HFFc6 (cell line): Measurements from ENCODE around the gene SH2B3. TPM values are rescaled to one million over a fixed set of nuclear protein-coding genes. Genes with fewer than 3 reads are reported as not detected.

Experiments used
- DNase-seq: peaks from one replicate; pipeline ENCODE4 v3.0.0-alpha.2; 2018
- H3K27ac Mint-ChIP-seq: 2 replicates; pipeline ENCODE4 v1.8.0; 2020; ENCODE audit warnings: mild to moderate bottlenecking, mixed read lengths
- H3K27me3 Mint-ChIP-seq: 2 replicates; pipeline ENCODE4 v1.8.0; 2021; ENCODE audit warnings: mild to moderate bottlenecking, moderate library complexity, mixed read lengths; ENCODE audit not compliant: insufficient read depth
- H3K36me3 Mint-ChIP-seq: 2 replicates; pipeline ENCODE4 v1.8.0; 2021; ENCODE audit warnings: low read depth, mixed read lengths
- H3K4me1 Mint-ChIP-seq: 2 replicates; pipeline ENCODE4 v1.8.0; 2020; ENCODE audit warnings: low read depth, mixed read lengths
- H3K4me3 Mint-ChIP-seq: 2 replicates; pipeline ENCODE4 v1.8.0; 2020; ENCODE audit warnings: mild to moderate bottlenecking, moderate library complexity, mixed read lengths
- H3K9me3 Mint-ChIP-seq: 2 replicates; pipeline ENCODE4 v1.8.0; 2020; ENCODE audit warnings: mild to moderate bottlenecking, mixed read lengths
- total RNA-seq, 6 experiments: library from RNA; stranded (reverse); fragmentation: NEBNext Ultra II Directional; extraction: Animal tissue kit (Norgen Biotek cat#: 25700); gene quantifications; 2 replicates in 1 of 6; 3 replicates in 5 of 6; pipeline ENCODE4 v1.2.3, GENCODE V29; 2021
- TF ChIP-seq, protein P1 (sequence below): fragments of 200-600 bp; sonication (generic); IDR thresholded peaks from 2 replicates; pipeline ENCODE4 v1.5.0; 2021; ENCODE audit warnings: antibody characterized with exemption, mild to moderate bottlenecking

The SH2B3 gene
- total RNA-seq, 6 experiments from 2014 or later, result 54.0 to 80.3 (median 69.8) TPM

GRCh38 chr12:111409403-111409779 lies 3.7 kb downstream of the SH2B3 start:
- peak overlapping the region; percentile 95 for H3K4me3 Mint-ChIP-seq
- peak; percentile 28 for DNase-seq
- peaks cover 6% of the 10 kb centered on the region; the same call in 1 of the 2 replicates for H3K36me3 Mint-ChIP-seq
- peaks cover 72% of the 10 kb centered on the region for H3K4me1 Mint-ChIP-seq
- H3K27ac Mint-ChIP-seq, result peak overlapping the region; percentile 97
- no peaks in the 10 kb centered on the region; the same call in 1 of the 2 replicates for H3K27me3 Mint-ChIP-seq
- TF ChIP-seq, protein P1, sequence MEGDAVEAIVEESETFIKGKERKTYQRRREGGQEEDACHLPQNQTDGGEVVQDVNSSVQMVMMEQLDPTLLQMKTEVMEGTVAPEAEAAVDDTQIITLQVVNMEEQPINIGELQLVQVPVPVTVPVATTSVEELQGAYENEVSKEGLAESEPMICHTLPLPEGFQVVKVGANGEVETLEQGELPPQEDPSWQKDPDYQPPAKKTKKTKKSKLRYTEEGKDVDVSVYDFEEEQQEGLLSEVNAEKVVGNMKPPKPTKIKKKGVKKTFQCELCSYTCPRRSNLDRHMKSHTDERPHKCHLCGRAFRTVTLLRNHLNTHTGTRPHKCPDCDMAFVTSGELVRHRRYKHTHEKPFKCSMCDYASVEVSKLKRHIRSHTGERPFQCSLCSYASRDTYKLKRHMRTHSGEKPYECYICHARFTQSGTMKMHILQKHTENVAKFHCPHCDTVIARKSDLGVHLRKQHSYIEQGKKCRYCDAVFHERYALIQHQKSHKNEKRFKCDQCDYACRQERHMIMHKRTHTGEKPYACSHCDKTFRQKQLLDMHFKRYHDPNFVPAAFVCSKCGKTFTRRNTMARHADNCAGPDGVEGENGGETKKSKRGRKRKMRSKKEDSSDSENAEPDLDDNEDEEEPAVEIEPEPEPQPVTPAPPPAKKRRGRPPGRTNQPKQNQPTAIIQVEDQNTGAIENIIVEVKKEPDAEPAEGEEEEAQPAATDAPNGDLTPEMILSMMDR, result no peak
- no peaks in the 10 kb centered on the region for H3K9me3 Mint-ChIP-seq

- Mint-ChIP-seq H3K27me3 (no peaks in the 10 kb centered on the region; the same call in 1 of the 2 replicates), H3K36me3 (peaks cover 6% of the 10 kb centered on the region; the same call in 1 of the 2 replicates), H3K9me3 (no peaks in the 10 kb centered on the region), H3K27ac (peak overlapping the region; percentile 97), H3K4me1 (peaks cover 72% of the 10 kb centered on the region), H3K4me3 (peak overlapping the region; percentile 95)
- DNase-seq, result no peak
- TF ChIP-seq, protein P1, result no peak
Measured at GRCh38 chr12:111409780-111410430, 4.2 kb downstream of the SH2B3 start.

DNA sequence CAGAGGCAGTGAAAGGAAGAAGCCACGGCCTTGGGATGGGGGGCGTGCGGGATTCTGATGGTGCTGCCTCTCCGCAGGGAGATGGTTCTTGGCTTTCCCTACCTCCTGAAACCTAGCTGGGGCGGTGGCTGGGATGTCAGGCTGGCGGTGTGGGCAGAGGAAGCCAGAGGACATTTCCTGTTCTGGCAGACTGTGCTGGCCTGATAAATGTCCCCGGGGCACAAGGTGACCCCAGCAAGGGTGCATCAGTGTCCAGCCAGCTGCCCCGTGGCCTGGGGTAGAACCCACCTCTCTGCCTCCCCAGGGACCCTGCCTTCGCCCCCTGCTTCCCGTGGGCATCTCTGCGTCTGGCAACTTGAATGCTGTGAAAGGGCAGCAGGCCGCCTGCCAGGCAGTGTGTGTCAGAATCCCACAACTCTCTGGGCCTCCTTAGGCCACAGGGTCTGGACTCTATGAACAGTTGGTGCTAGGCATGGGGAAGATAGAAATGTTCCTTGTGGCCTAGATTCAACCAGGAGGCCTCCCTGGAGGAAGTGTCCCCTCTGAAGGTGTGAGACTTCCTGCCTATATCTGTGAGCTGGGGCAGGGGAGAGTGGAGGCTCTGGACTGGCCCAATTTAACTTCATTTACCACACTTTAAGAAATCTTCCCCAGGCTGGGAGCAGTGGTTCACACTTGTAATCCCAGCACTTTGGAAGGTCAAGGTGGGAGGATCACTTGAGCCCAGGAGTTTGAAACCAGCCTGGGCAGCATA lies 4.9 kb downstream of the SH2B3 start:
- Mint-ChIP-seq H3K27ac (peak overlapping the region; percentile 97), H3K27me3 (no peaks in the 10 kb centered on the region; the same call in 1 of the 2 replicates), H3K4me1 (peaks cover 75% of the 10 kb centered on the region), H3K9me3 (no peaks in the 10 kb centered on the region), H3K36me3 (peaks cover 6% of the 10 kb centered on the region; the same call in 1 of the 2 replicates), H3K4me3 (peak overlapping the region; percentile 73)
- DNase-seq, result no peak
- TF ChIP-seq, protein P1, result no peak

DNA sequence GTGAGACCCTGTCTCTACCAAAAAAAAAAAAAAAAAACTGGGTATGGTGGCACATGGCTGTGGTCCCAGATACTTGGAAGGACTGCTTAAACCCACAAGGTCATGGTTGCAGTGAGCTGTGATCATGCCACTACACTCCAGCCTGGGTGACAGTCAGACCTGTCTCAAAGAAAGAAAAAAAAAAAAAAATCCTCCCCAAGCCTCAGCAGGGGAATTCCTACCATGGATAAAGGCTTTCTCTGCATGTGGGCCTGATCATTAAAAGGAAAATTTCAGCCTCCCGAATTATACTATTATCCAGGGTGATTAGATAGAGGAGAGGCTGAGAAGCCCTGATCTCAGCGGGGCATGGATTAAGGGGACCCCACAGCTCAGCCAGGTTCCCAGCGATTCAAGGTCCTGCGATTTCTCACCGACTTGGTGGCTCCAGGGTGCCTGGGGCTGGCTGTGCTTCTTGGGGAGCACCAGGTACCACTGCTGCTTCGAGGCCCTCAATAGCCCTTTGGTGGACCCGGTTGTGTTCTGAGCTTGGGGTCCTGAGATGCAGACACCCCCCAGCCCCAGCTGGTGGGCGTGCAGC lies 5.6 kb downstream of the SH2B3 start:
- peaks cover 6% of the 10 kb centered on the region; the same call in 1 of the 2 replicates for H3K36me3 Mint-ChIP-seq
- peak overlapping the region; percentile 97 for H3K27ac Mint-ChIP-seq
- H3K4me3 Mint-ChIP-seq, result no peak overlapping the region; the same call in 1 of the 2 replicates
- DNase-seq, result no peak
- TF ChIP-seq, protein P1, result no peak
- H3K27me3 Mint-ChIP-seq, result no peaks in the 10 kb centered on the region; the same call in 1 of the 2 replicates
- H3K9me3 Mint-ChIP-seq, result no peaks in the 10 kb centered on the region
- H3K4me1 Mint-ChIP-seq, result peaks cover 75% of the 10 kb centered on the region

- TF ChIP-seq, protein P1, result no peak
- Mint-ChIP-seq H3K27me3 (no peaks in the 10 kb centered on the region; the same call in 1 of the 2 replicates), H3K4me3 (peak overlapping the region; percentile 54), H3K36me3 (peaks cover 5% of the 10 kb centered on the region; the same call in 1 of the 2 replicates), H3K9me3 (no peaks in the 10 kb centered on the region), H3K27ac (peak overlapping the region; percentile 97), H3K4me1 (peaks cover 80% of the 10 kb centered on the region)
- no peak for DNase-seq
Measured at GRCh38 chr12:111412007-111412829, 6.5 kb downstream of the SH2B3 start.
